Nephron progenitor cell (in vitro differentiated cells): ENCODE results near the gene LARP4B.
A peak's percentile ranks its signal among the peaks of the same experiment; 100 is the strongest.

Experiments
- DNase-seq: peaks from one replicate; pipeline ENCODE4 v3.0.0; 2021
- H3K27ac Mint-ChIP-seq: 2 replicates; pipeline ENCODE4 v1.8.0; 2021; ENCODE audit warnings: mild to moderate bottlenecking, moderate library complexity, mixed read lengths
- H3K27me3 Mint-ChIP-seq: 2 replicates; pipeline ENCODE4 v1.8.0; 2021; ENCODE audit warnings: mild to moderate bottlenecking, low read depth, mixed read lengths; ENCODE audit not compliant: poor library complexity
- H3K36me3 Mint-ChIP-seq: 2 replicates; pipeline ENCODE4 v1.8.0; 2021; ENCODE audit warnings: low read depth, mixed read lengths
- H3K4me1 Mint-ChIP-seq: 2 replicates; pipeline ENCODE4 v1.8.0; 2021; ENCODE audit warnings: mixed read lengths
- H3K4me3 Mint-ChIP-seq: 2 replicates; pipeline ENCODE4 v1.8.0; 2021; ENCODE audit warnings: mild to moderate bottlenecking, moderate library complexity, mixed read lengths
- H3K9me3 Mint-ChIP-seq: 2 replicates; pipeline ENCODE4 v1.8.0; 2021; ENCODE audit warnings: mild to moderate bottlenecking, moderate library complexity, mixed read lengths
- CTCF ChIP-seq: fragments of 200-600 bp; sonication (generic); IDR thresholded peaks from 2 replicates; pipeline ENCODE4 v1.5.0; 2021; ENCODE audit warnings: antibody characterized with exemption

LARP4B gene

DNA sequence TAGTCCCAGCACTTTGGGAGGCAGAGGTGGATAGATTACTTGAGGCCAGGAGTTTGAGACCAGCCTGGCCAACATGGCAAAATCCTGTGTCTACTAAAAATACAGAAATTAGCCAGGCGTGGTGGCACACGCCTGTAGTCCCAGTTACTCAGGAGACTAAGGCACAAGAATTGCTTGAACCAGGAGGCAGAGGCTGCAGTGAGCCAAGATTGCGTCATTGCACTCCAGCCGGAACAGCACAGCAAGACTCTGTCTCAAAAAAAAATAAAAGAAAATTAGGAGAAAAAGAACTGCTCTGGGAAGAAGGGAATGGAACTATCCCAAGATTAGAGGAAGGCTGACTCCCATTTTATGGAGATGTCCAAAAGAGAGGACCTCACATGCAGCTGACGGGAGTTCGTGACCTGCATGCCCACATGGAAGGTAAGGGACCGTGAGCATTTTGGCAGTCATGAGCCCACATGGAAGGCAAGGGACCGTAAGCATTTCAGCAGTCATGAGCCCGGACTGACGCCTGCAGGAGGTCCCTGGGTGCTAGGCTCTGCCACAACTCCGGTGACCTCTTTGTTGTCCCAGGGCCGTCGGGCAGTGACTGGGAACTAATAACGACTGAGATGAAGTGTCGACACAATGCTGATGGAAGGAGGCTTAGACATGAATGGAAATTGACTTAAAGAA is 38.1 kb upstream of the LARP4B start:
- Mint-ChIP-seq H3K4me3 (no peak overlapping the region), H3K36me3 (peaks cover 7% of the 10 kb centered on the region), H3K27ac (peak overlapping the region; percentile 37), H3K9me3 (peaks cover 24% of the 10 kb centered on the region), H3K27me3 (peaks cover 61% of the 10 kb centered on the region), H3K4me1 (peaks cover 51% of the 10 kb centered on the region)
- DNase-seq, result no peak
- no peak for TF ChIP-seq CTCF

DNA sequence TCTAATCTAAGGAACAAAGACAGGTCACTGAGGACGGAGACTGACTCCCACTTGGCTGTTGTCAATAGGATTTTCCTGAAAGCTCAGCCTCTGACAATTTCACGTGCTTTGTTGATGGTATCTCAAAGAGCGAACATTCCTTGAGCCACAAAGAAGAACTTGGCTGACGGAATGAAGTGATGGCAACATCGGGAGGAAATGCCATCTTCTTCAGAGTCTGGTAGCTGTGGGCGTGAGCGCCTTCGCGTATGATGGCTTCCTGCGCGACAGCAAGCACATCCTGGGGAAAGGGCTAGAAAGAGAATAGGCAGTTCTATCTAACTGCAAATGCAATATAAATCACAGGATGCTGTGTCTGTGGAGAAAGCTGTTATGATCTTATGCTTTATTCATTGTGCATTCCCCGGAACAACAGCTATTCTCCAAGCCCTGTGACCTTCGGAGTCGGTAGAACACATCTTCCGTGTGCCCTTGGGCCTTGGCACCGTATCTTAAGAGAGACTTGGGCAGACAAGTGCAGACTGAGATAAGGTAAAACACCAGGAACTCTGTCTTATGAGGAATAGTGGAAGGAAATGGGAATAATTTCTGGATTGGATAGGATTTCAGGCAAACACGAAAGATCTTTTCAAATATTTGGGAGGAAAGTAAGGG is 37.2 kb upstream of the LARP4B start:
- Mint-ChIP-seq H3K4me3 (no peak overlapping the region), H3K27ac (no peak overlapping the region), H3K27me3 (peaks cover 65% of the 10 kb centered on the region), H3K36me3 (peaks cover 7% of the 10 kb centered on the region), H3K9me3 (peaks cover 24% of the 10 kb centered on the region), H3K4me1 (peaks cover 55% of the 10 kb centered on the region)
- DNase-seq, result no peak
- no peak for TF ChIP-seq CTCF

GRCh38 chr10:966466-967235 is 35.1 kb upstream of the LARP4B start:
- peaks cover 48% of the 10 kb centered on the region for H3K4me1 Mint-ChIP-seq
- H3K36me3 Mint-ChIP-seq, result peaks cover 6% of the 10 kb centered on the region
- peaks cover 22% of the 10 kb centered on the region for H3K9me3 Mint-ChIP-seq
- H3K27ac Mint-ChIP-seq, result no peak overlapping the region
- H3K27me3 Mint-ChIP-seq, result peaks cover 48% of the 10 kb centered on the region
- H3K4me3 Mint-ChIP-seq, result no peak overlapping the region
- DNase-seq, result no peak
- no peak for TF ChIP-seq CTCF

GRCh38 chr10:964988-965417 is 33.5 kb upstream of the LARP4B start:
- H3K4me3 Mint-ChIP-seq, result no peak overlapping the region
- H3K4me1 Mint-ChIP-seq, result peaks cover 31% of the 10 kb centered on the region
- TF ChIP-seq CTCF, result no peak
- no peaks in the 10 kb centered on the region for H3K36me3 Mint-ChIP-seq
- peaks cover 56% of the 10 kb centered on the region for H3K27me3 Mint-ChIP-seq
- no peak for DNase-seq
- peaks cover 22% of the 10 kb centered on the region for H3K9me3 Mint-ChIP-seq
- H3K27ac Mint-ChIP-seq, result no peak overlapping the region

DNA sequence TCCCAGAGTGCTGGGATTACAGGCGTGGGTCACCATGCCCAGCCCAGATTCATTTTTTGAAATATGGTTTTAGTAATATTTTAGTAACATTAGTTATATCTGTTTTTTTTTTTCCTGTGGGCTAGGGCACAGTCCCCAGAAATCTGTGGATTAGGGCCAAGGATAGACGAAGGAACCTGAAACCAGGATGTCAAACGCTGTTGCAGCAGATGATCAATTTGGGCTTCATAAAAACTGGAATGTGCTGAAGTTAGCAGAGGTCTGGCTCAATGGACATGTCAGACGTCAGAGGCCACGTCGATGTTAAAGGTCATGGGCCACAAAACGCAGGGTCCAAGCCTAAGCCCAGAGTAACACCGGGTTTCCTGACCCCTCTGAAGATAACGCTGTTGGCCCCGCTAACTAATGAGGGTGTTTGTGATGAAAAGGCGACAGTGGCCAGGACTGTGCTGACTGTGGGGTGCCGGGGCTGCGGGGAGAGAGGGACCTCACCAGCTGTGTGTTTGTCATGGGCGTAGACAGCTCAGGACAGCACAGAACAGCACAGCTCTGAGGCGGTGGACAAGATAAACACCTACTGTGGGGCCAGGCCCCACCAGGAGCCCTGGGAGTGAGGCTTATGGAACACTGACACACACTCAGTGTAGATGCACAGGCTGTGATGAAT is 32.9 kb upstream of the LARP4B start:
- H3K36me3 Mint-ChIP-seq, result no peaks in the 10 kb centered on the region
- H3K9me3 Mint-ChIP-seq, result peaks cover 26% of the 10 kb centered on the region
- H3K4me3 Mint-ChIP-seq, result no peak overlapping the region
- DNase-seq, result no peak
- H3K27me3 Mint-ChIP-seq, result peaks cover 59% of the 10 kb centered on the region
- H3K4me1 Mint-ChIP-seq, result peaks cover 26% of the 10 kb centered on the region
- peak overlapping the region; percentile 89 for H3K27ac Mint-ChIP-seq
- TF ChIP-seq CTCF, result no peak
